ENCODE measurements around the gene TMEM244. TPM values are rescaled to one million over a fixed set of nuclear protein-coding genes. Genes with fewer than 3 reads are reported as not detected.

The TMEM244 gene
- total and polyA plus RNA-seq, 8 donors: not detected

GRCh38 chr6:129835691-129836090 lies 25.4 kb downstream of the TMEM244 start:
- peak; percentile 29 to 67 for DNase-seq
- 35 to 57% (median 52%) methylated on average over 11 of the region's 11 CpGs for WGBS, 5 donors
- Histone ChIP-seq H3K4me3 (no peak overlapping the region), H3K9me3 (no peaks in the 10 kb centered on the region), H3K4me1 (no peaks in the 10 kb centered on the region), H3K36me3 (no peaks in the 10 kb centered on the region), H3K27me3 (no peaks in the 10 kb centered on the region), H3K27ac (no peak overlapping the region)
- intact Hi-C loops (cut with DNase I; ENCODE audit: low total_unique reads): no loop called here
- TF ChIP-seq EP300 (IDR thresholded peaks at IDR 0.05): no peak
- no peak for TF ChIP-seq POLR2A (IDR thresholded peaks at IDR 0.05)
- TF ChIP-seq POLR2AphosphoS5 (IDR thresholded peaks at IDR 0.05): no peak
- no peak for TF ChIP-seq CTCF (IDR thresholded peaks at IDR 0.05)

- 80 to 96% (median 87%) methylated on average over 7 of the region's 7 CpGs for WGBS, 5 donors
- Histone ChIP-seq H3K36me3 (no peaks in the 10 kb centered on the region), H3K9me3 (no peaks in the 10 kb centered on the region), H3K4me3 (no peak overlapping the region), H3K4me1 (no peaks in the 10 kb centered on the region), H3K27me3 (no peaks in the 10 kb centered on the region), H3K27ac (no peak overlapping the region)
- intact Hi-C loops (cut with DNase I; ENCODE audit: low total_unique reads): no loop called here
- TF ChIP-seq CTCF (IDR thresholded peaks at IDR 0.05) (no peak), POLR2A (IDR thresholded peaks at IDR 0.05) (no peak), POLR2AphosphoS5 (IDR thresholded peaks at IDR 0.05) (no peak), EP300 (IDR thresholded peaks at IDR 0.05) (no peak)
- no peak for DNase-seq
These were observed 28.8 kb downstream of the TMEM244 start for GRCh38 chr6:129832299-129832698.

- Histone ChIP-seq H3K27me3 (no peaks in the 10 kb centered on the region), H3K36me3 (no peaks in the 10 kb centered on the region), H3K9me3 (no peaks in the 10 kb centered on the region), H3K4me1 (no peaks in the 10 kb centered on the region), H3K4me3 (no peak overlapping the region), H3K27ac (no peak overlapping the region)
- TF ChIP-seq POLR2AphosphoS5 (IDR thresholded peaks at IDR 0.05) (no peak), CTCF (IDR thresholded peaks at IDR 0.05) (no peak), POLR2A (IDR thresholded peaks at IDR 0.05) (no peak), EP300 (IDR thresholded peaks at IDR 0.05) (no peak)
- intact Hi-C loops (cut with DNase I; ENCODE audit: low total_unique reads): no loop called here
- no peak for DNase-seq
- 56 to 90% (median 81%) methylated on average over 3 of the region's 3 CpGs for WGBS, 5 donors
These were observed 32.9 kb downstream of the TMEM244 start for GRCh38 chr6:129828229-129828628.

GRCh38 chr6:129818251-129818650 lies 42.9 kb downstream of the TMEM244 start:
- H3K27ac ChIP-seq: no peak overlapping the region
- TF ChIP-seq EP300 (IDR thresholded peaks at IDR 0.05) (no peak), POLR2A (IDR thresholded peaks at IDR 0.05) (no peak), CTCF (IDR thresholded peaks at IDR 0.05) (no peak), POLR2AphosphoS5 (IDR thresholded peaks at IDR 0.05) (no peak)
- H3K4me1 ChIP-seq: no peaks in the 10 kb centered on the region
- no peaks in the 10 kb centered on the region for H3K27me3 ChIP-seq
- 71 to 85% (median 79%) methylated on average over 2 of the region's 2 CpGs for WGBS, 5 donors
- intact Hi-C loops (cut with DNase I; ENCODE audit: low total_unique reads): no loop called here
- H3K36me3 ChIP-seq: no peaks in the 10 kb centered on the region
- H3K4me3 ChIP-seq: no peak overlapping the region
- no peaks in the 10 kb centered on the region for H3K9me3 ChIP-seq
- DNase-seq: no peak

All from stomach (tissue), 9 donors.